SU-DHL-6 (cell line): ENCODE measurements around the gene SMIM7.

Source experiments
- EZH2phosphoT487 ChIP-seq: fragments of 200-600 bp; sonication (generic), shearing (Covaris generic); conservative IDR thresholded peaks from 2 replicates; pipeline ENCODE4 v1.6.1; 2018; ENCODE audit warnings: mild to moderate bottlenecking, antibody characterized with exemption, low read length, moderate library complexity, mixed read lengths
- TF ChIP-seq, protein P1 (sequence below): fragments of 200-600 bp; sonication (generic); IDR thresholded peaks from one replicate; pipeline ENCODE4 v1.5.1; 2017; ENCODE audit warnings: antibody characterized with exemption, mild to moderate bottlenecking, low read length, moderate library complexity; ENCODE audit not compliant: insufficient read depth, poor library complexity, severe bottlenecking

DNA sequence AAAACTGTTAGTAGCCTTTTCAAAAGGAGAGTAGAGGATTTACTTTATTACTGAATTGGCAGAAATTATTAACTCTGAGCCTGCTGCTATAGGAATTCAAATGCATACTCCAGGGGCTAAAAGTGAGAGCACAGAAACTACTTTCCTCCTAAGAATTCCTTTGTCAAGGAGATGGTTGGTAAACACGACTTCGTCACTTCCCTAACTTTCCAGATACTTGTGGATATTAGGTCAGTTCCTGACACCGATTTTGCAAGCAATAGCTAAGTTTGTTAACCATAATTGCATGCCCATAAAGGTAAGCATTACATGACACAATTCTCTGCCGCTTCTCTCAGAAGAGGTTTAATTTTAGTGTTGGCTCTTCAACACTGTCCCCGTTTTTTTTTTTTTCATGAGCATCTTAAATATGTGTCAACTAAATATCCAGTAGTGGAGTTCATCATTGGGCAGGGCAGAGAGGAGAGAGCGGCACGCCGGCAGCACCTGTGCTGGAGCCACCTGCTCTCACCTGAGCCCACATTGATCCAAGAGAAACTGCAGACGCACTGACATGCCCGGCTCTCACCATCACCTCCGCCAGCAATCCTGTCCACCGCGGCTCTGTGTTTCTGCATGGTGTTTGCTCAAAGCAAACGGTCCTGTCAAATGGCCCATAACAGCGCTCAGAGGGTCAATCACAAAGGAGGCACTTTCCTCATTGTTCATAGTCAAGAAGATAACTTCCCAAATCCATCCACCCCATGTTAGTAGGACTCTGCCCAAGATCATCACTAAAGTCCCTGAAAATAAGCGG lies 34.6 kb downstream of the SMIM7 start:
- TF ChIP-seq, protein P1, sequence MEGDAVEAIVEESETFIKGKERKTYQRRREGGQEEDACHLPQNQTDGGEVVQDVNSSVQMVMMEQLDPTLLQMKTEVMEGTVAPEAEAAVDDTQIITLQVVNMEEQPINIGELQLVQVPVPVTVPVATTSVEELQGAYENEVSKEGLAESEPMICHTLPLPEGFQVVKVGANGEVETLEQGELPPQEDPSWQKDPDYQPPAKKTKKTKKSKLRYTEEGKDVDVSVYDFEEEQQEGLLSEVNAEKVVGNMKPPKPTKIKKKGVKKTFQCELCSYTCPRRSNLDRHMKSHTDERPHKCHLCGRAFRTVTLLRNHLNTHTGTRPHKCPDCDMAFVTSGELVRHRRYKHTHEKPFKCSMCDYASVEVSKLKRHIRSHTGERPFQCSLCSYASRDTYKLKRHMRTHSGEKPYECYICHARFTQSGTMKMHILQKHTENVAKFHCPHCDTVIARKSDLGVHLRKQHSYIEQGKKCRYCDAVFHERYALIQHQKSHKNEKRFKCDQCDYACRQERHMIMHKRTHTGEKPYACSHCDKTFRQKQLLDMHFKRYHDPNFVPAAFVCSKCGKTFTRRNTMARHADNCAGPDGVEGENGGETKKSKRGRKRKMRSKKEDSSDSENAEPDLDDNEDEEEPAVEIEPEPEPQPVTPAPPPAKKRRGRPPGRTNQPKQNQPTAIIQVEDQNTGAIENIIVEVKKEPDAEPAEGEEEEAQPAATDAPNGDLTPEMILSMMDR: no peak
- TF ChIP-seq EZH2phosphoT487: no peak
